OCI-LY7 (cell line): Measurements from ENCODE around the gene OTUB1.

Experiments used
- CTCF ChIP-seq: fragments of 200-600 bp; sonication (generic); conservative IDR thresholded peaks from 2 replicates; pipeline ENCODE4 v1.5.1; 2014; ENCODE audit warnings: mild to moderate bottlenecking, antibody characterized with exemption, low read length, moderate library complexity, mixed read lengths
- EZH2phosphoT487 ChIP-seq: fragments of 200-600 bp; sonication (generic); IDR thresholded peaks from 2 replicates; pipeline ENCODE4 v1.6.1; 2018; ENCODE audit warnings: low read depth, borderline replicate concordance, mild to moderate bottlenecking, mixed run types, antibody characterized with exemption, low read length, moderate library complexity, mixed read lengths

DNA sequence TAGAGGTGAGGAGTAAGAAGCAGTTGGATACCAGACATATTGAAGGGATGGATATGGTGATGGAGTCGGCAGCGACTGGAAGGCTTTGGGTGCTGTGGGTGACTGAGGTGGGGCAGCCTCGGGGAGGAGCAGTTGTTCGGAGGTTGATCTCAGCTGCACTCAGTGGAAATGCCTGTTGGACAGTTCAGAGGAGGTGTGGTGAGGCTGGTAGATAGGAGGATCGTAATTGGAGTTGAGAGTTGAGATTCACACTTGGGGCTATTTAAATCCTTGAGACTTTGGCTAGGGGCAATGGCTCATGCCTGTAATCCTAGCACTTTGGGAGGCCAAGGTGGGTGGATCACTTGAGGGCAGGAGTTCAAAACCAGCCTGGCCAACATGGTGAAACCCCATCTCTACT lies 6.9 kb downstream of the OTUB1 start:
- TF ChIP-seq EZH2phosphoT487 (no peak), CTCF (no peak)
